C4-2B (cell line): ENCODE results near the gene CSNK1D.

ENCODE experiments used
- ZFX ChIP-seq: fragments of 450-650 bp; IDR thresholded peaks from 2 replicates; pipeline ENCODE4 v1.6.1; 2017
- TF ChIP-seq, protein P1 (sequence below): fragments of 450-650 bp; conservative IDR thresholded peaks from 2 replicates; pipeline ENCODE4 v1.5.1; 2017; ENCODE audit warnings: mild to moderate bottlenecking

DNA sequence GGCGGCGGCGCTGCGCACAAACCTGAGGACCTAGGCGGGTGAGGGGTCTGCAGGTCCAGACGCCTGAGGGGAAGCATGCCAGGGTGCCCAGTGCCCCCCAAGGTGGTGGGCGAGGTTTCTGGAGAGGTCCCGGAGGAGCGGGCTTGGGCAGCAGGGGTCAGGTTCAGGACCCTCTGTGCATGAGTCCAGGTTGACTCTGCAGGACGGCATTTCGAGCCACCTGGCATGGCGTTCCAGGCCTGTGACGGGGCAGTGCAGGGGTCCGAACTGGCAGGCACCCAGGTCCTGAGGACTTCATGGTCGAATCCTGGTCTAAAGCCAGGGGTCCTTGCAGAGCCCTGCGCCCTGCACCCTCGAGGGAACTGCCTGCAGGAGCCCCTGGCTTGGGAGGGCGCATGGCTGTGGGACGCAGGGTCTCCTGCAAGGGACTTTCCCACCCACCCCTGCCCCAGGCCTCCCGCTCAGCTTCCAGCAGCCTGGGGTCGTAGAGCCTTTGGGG, 41.1 kb downstream of the CSNK1D start:
- TF ChIP-seq, protein P1, sequence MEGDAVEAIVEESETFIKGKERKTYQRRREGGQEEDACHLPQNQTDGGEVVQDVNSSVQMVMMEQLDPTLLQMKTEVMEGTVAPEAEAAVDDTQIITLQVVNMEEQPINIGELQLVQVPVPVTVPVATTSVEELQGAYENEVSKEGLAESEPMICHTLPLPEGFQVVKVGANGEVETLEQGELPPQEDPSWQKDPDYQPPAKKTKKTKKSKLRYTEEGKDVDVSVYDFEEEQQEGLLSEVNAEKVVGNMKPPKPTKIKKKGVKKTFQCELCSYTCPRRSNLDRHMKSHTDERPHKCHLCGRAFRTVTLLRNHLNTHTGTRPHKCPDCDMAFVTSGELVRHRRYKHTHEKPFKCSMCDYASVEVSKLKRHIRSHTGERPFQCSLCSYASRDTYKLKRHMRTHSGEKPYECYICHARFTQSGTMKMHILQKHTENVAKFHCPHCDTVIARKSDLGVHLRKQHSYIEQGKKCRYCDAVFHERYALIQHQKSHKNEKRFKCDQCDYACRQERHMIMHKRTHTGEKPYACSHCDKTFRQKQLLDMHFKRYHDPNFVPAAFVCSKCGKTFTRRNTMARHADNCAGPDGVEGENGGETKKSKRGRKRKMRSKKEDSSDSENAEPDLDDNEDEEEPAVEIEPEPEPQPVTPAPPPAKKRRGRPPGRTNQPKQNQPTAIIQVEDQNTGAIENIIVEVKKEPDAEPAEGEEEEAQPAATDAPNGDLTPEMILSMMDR = no peak
- 0 out of 2 replicates have a peak, but pooled peaks have one; percentile 3 for TF ChIP-seq ZFX
